ENCODE results near the gene GPATCH4. TPM values are rescaled to one million over a fixed set of nuclear protein-coding genes. Genes with fewer than 3 reads are reported as not detected.
A peak's percentile ranks its signal among the peaks of the same experiment; 100 is the strongest.

Gene GPATCH4
- total RNA-seq, 1 experiment from 2014 or later: 37.3 TPM

- BruUV-seq (replicated peaks): no TSS peak
- H3K4me3 ChIP-seq (ENCODE audit: low read length): no peak overlapping the region
- H3K27ac ChIP-seq (ENCODE audit: low read length): peak overlapping the region; percentile 55
- no peaks in the 10 kb centered on the region for H4K20me1 ChIP-seq (ENCODE audit: low read length)
- no peaks in the 10 kb centered on the region for H3K79me2 ChIP-seq (ENCODE audit: low read length)
- H3K9me2 ChIP-seq (replicated peaks; ENCODE audit: low read length): no peaks in the 10 kb centered on the region
- no peak for ATAC-seq
- peak; percentile 31 for DNase-seq
- no peaks in the 10 kb centered on the region for H3K27me3 ChIP-seq (ENCODE audit: low read length)
- peaks cover 69% of the 10 kb centered on the region for H3K36me3 ChIP-seq (ENCODE audit: low read depth, low read length)
- no peaks in the 10 kb centered on the region for H3F3A ChIP-seq (ENCODE audit: low read length, unreplicated experiment)
- H3K9ac ChIP-seq (ENCODE audit: low read length): no peak overlapping the region
- H3K9me3 ChIP-seq (ENCODE audit: low read length): no peaks in the 10 kb centered on the region
- ChIA-PET CTCF (no interaction called here), POLR2A (ENCODE audit: unreplicated experiment) (no interaction called here)
- H3K4me2 ChIP-seq (ENCODE audit: low read length): peak overlapping the region; percentile 15
- H2AFZ ChIP-seq (ENCODE audit: low read length): no peak overlapping the region
- intact Hi-C loops (cut with micrococcal nuclease): no loop called here
- peaks cover 21% of the 10 kb centered on the region for H3K4me1 ChIP-seq (ENCODE audit: insufficient read depth, low read length)
- TF ChIP-seq EZH2phosphoT487 (IDR thresholded peaks at IDR 0.05; ENCODE audit: borderline replicate concordance, low read length) (no peak), EZH2 (IDR thresholded peaks at IDR 0.05; ENCODE audit: low read length, unreplicated experiment) (no peak), CTCF (conservative IDR thresholded peaks at IDR 0.05; ENCODE audit: low read depth, low read length) (no peak)
These were observed 48.8 kb downstream of the GPATCH4 start for GRCh38 chr1:156552518-156552917.

GRCh38 chr1:156551869-156552268 is 49.4 kb downstream of the GPATCH4 start:
- H3K27ac ChIP-seq (ENCODE audit: low read length): peak overlapping the region; percentile 63
- DNase-seq (peak; percentile 81), ATAC-seq (peak; percentile 92)
- peak overlapping the region; percentile 15 for H3K4me2 ChIP-seq (ENCODE audit: low read length)
- ChIA-PET CTCF (no interaction called here), POLR2A (ENCODE audit: unreplicated experiment) (interaction anchor here (0.6 kb wide), 2 partner anchors 50 to 97 kb away, joined by 3 read pairs; no protein-coding TSS in a partner anchor)
- TF ChIP-seq EZH2 (IDR thresholded peaks at IDR 0.05; ENCODE audit: low read length, unreplicated experiment) (no peak), CTCF (conservative IDR thresholded peaks at IDR 0.05; ENCODE audit: low read depth, low read length) (no peak), EZH2phosphoT487 (IDR thresholded peaks at IDR 0.05; ENCODE audit: borderline replicate concordance, low read length) (no peak)
- no peak overlapping the region for H3K4me3 ChIP-seq (ENCODE audit: low read length)
- peaks cover 75% of the 10 kb centered on the region for H3K36me3 ChIP-seq (ENCODE audit: low read depth, low read length)
- H2AFZ ChIP-seq (ENCODE audit: low read length): no peak overlapping the region
- no peaks in the 10 kb centered on the region for H3K9me2 ChIP-seq (replicated peaks; ENCODE audit: low read length)
- H3K4me1 ChIP-seq (ENCODE audit: insufficient read depth, low read length): peaks cover 21% of the 10 kb centered on the region
- H3K27me3 ChIP-seq (ENCODE audit: low read length): no peaks in the 10 kb centered on the region
- BruUV-seq (replicated peaks): no TSS peak
- H3K9me3 ChIP-seq (ENCODE audit: low read length): no peaks in the 10 kb centered on the region
- H4K20me1 ChIP-seq (ENCODE audit: low read length): no peaks in the 10 kb centered on the region
- H3F3A ChIP-seq (ENCODE audit: low read length, unreplicated experiment): no peaks in the 10 kb centered on the region
- peak overlapping the region; percentile 30; the same call in 1 of the 2 replicates for H3K9ac ChIP-seq (ENCODE audit: low read length)
- no peaks in the 10 kb centered on the region for H3K79me2 ChIP-seq (ENCODE audit: low read length)
- intact Hi-C loops (cut with micrococcal nuclease): no loop called here

- H3K4me1 ChIP-seq (ENCODE audit: insufficient read depth, low read length): peaks cover 21% of the 10 kb centered on the region
- no peak for ATAC-seq
- peak overlapping the region; percentile 63 for H3K27ac ChIP-seq (ENCODE audit: low read length)
- no peaks in the 10 kb centered on the region for H4K20me1 ChIP-seq (ENCODE audit: low read length)
- TF ChIP-seq CTCF (conservative IDR thresholded peaks at IDR 0.05; ENCODE audit: low read depth, low read length) (no peak), EZH2phosphoT487 (IDR thresholded peaks at IDR 0.05; ENCODE audit: borderline replicate concordance, low read length) (no peak), EZH2 (IDR thresholded peaks at IDR 0.05; ENCODE audit: low read length, unreplicated experiment) (no peak)
- H3K79me2 ChIP-seq (ENCODE audit: low read length): no peaks in the 10 kb centered on the region
- BruUV-seq (replicated peaks): no TSS peak
- H3K9me3 ChIP-seq (ENCODE audit: low read length): no peaks in the 10 kb centered on the region
- H3K4me2 ChIP-seq (ENCODE audit: low read length): peak overlapping the region; percentile 15
- peak overlapping the region; percentile 30; the same call in 1 of the 2 replicates for H3K9ac ChIP-seq (ENCODE audit: low read length)
- no peak for DNase-seq
- H3K36me3 ChIP-seq (ENCODE audit: low read depth, low read length): peaks cover 76% of the 10 kb centered on the region
- no peaks in the 10 kb centered on the region for H3F3A ChIP-seq (ENCODE audit: low read length, unreplicated experiment)
- no peak overlapping the region for H3K4me3 ChIP-seq (ENCODE audit: low read length)
- no peak overlapping the region for H2AFZ ChIP-seq (ENCODE audit: low read length)
- ChIA-PET POLR2A (ENCODE audit: unreplicated experiment) (interaction anchor here (0.6 kb wide), 2 partner anchors 51 to 97 kb away, joined by 3 read pairs; no protein-coding TSS in a partner anchor), CTCF (no interaction called here)
- intact Hi-C loops (cut with micrococcal nuclease): no loop called here
- no peaks in the 10 kb centered on the region for H3K27me3 ChIP-seq (ENCODE audit: low read length)
- no peaks in the 10 kb centered on the region for H3K9me2 ChIP-seq (replicated peaks; ENCODE audit: low read length)
These were observed 50.1 kb downstream of the GPATCH4 start for GRCh38 chr1:156551066-156551643.

Measured in PC-3 (cell line).